Body of pancreas (tissue), 4 donors: ENCODE data around the gene ENDOD1. TPM values are rescaled to one million over a fixed set of nuclear protein-coding genes. Genes with fewer than 3 reads are reported as not detected.
"Not testable (repeated sequence)": the region's sequence is repeated elsewhere in the genome, so short reads cannot be mapped to it uniquely, and the experiment has no call there.

Source experiments
- ATAC-seq: fragments of 150-250 bp; one replicate; pipeline ENCODE4 v1.9.1; 2016
- DNase-seq, 4 donors: peaks; one replicate each; pipeline ENCODE4 v3.0.0-alpha.2; 2019
- H3K27ac ChIP-seq, 4 donors: fragments of 200-600 bp; sonication (generic); 1 replicate in 3 of 4; 2 replicates in 1 of 4; pipeline versions ENCODE4 v1.5.1 to v1.6.1; 2016 to 2019; ENCODE audit warnings: mild to moderate bottlenecking in 1 of 4, mixed read lengths in 1 of 4, moderate library complexity in 1 of 4
- H3K27me3 ChIP-seq, 2 donors: fragments of 200-600 bp; sonication (generic); one replicate each; pipeline ENCODE4 v1.6.0; 2016; ENCODE audit warnings: mild to moderate bottlenecking in 1 of 2
- H3K36me3 ChIP-seq, 2 donors: fragments of 200-600 bp; sonication (generic); replicated peaks in 1 of 2; 2 replicates each; pipeline ENCODE4 v1.5.1; 2016; ENCODE audit warnings: low read depth in 2 of 2; ENCODE audit not compliant: insufficient read depth in 1 of 2
- H3K4me1 ChIP-seq: fragments of 200-600 bp; sonication (generic); one replicate; pipeline ENCODE4 v1.6.0; 2016
- H3K4me3 ChIP-seq, 2 donors: fragments of 200-600 bp; sonication (generic); 1 replicate in 1 of 2; 2 replicates in 1 of 2; pipeline ENCODE4 v1.5.1; 2016 to 2019
- H3K9me3 ChIP-seq, 3 donors: fragments of 200-600 bp; sonication (generic); 1 replicate in 2 of 3; 2 replicates in 1 of 3; pipeline ENCODE4 v1.5.1; 2016
- CTCF ChIP-seq, 7 experiments: fragments of 450-650 bp in 4 of 7; fragments of 200-600 bp in 3 of 7; sonication (generic) in 3 of 7; IDR thresholded peaks; one replicate each; pipeline ENCODE4 v1.5.1; 2016 to 2019; ENCODE audit warnings: antibody characterized with exemption in 7 of 7
- POLR2A ChIP-seq, 3 donors: fragments of 450-650 bp; IDR thresholded peaks; one replicate each; pipeline ENCODE4 v1.6.1; 2016; ENCODE audit warnings: antibody characterized with exemption in 3 of 3, mild to moderate bottlenecking in 2 of 3
- WGBS, 2 donors: methylation state at CpG; one replicate each; pipeline ENCODE4 v1.1.5; 2017; 5-methylcytosine and 5-hydroxymethylcytosine counted together
- intact Hi-C: fragments of 100-400 bp; cut with DNase I; formaldehyde crosslinking; loops from one replicate; pipeline ENCODE4 v1.15.1; 2023
- total RNA-seq, 2 donors: library from RNA; depleted of rRNA; stranded (reverse); fragments of >200 nt; gene quantifications; one replicate each; pipeline ENCODE4 v1.1.0, GENCODE V29; 2016

Gene ENDOD1
- total RNA-seq, 2 donors from 2014 or later = 8.6 to 13.7 TPM

GRCh38 chr11:95108671-95109551 is 19.3 kb downstream of the ENDOD1 start:
- Histone ChIP-seq H3K27me3 (no peaks in the 10 kb centered on the region), H3K4me3 (no peak overlapping the region), H3K27ac (peak overlapping the region in 2 of 4 donors; percentile 29 to 40), H3K4me1 (no peaks in the 10 kb centered on the region), H3K36me3 (no peaks in the 10 kb centered on the region), H3K9me3 (no peaks in the 10 kb centered on the region)
- ATAC-seq = no peak
- intact Hi-C loops = no loop called here
- DNase-seq = no peak
- no peak for TF ChIP-seq CTCF (IDR thresholded peaks at IDR 0.05)
- TF ChIP-seq POLR2A (IDR thresholded peaks at IDR 0.05) = no peak
- WGBS, 2 donors = 67 to 74% methylated on average over 6 of the region's 6 CpGs

GRCh38 chr11:95111471-95111870 is 21.8 kb downstream of the ENDOD1 start:
- H3K4me3 ChIP-seq, H3K27ac ChIP-seq, H3K4me1 ChIP-seq, H3K9me3 ChIP-seq, intact Hi-C loops, DNase-seq, H3K36me3 ChIP-seq, ATAC-seq, H3K27me3 ChIP-seq: not testable (repeated sequence)
- WGBS, 2 donors = 86 to 95% methylated on average over 3 of the region's 3 CpGs

- no peak for TF ChIP-seq POLR2A (IDR thresholded peaks at IDR 0.05)
- no peaks in the 10 kb centered on the region for H3K9me3 ChIP-seq
- no peaks in the 10 kb centered on the region for H3K27me3 ChIP-seq
- no peak overlapping the region for H3K27ac ChIP-seq
- ATAC-seq = no peak
- no peak for DNase-seq
- H3K4me1 ChIP-seq = no peaks in the 10 kb centered on the region
- H3K4me3 ChIP-seq = no peak overlapping the region
- 73 to 77% methylated on average over 3 of the region's 3 CpGs for WGBS, 2 donors
- intact Hi-C loops = no loop called here
- H3K36me3 ChIP-seq = no peaks in the 10 kb centered on the region
Observed at GRCh38 chr11:95111923-95112540, 22.4 kb downstream of the ENDOD1 start.

GRCh38 chr11:95115597-95115996 is 26.0 kb downstream of the ENDOD1 start:
- WGBS, 2 donors = 15 to 18% methylated on average over 1 of the region's 1 CpG
- Histone ChIP-seq H3K4me3 (no peak overlapping the region), H3K4me1 (no peaks in the 10 kb centered on the region), H3K9me3 (no peaks in the 10 kb centered on the region), H3K27me3 (no peaks in the 10 kb centered on the region), H3K27ac (no peak overlapping the region), H3K36me3 (no peaks in the 10 kb centered on the region)
- ATAC-seq (no peak), DNase-seq (no peak)
- intact Hi-C loops = no loop called here
- TF ChIP-seq CTCF (IDR thresholded peaks at IDR 0.05) (no peak), POLR2A (IDR thresholded peaks at IDR 0.05) (no peak)

GRCh38 chr11:95119361-95120060 is 29.9 kb downstream of the ENDOD1 start:
- Histone ChIP-seq H3K4me3 (no peak overlapping the region), H3K9me3 (no peaks in the 10 kb centered on the region), H3K27ac (no peak overlapping the region), H3K27me3 (no peaks in the 10 kb centered on the region), H3K36me3 (no peaks in the 10 kb centered on the region), H3K4me1 (no peaks in the 10 kb centered on the region)
- TF ChIP-seq POLR2A (IDR thresholded peaks at IDR 0.05) = no peak
- TF ChIP-seq CTCF (IDR thresholded peaks at IDR 0.05) = no peak
- intact Hi-C loops = no loop called here
- 84 to 93% methylated on average over 2 of the region's 2 CpGs for WGBS, 2 donors
- DNase-seq = no peak
- no peak for ATAC-seq
